ENCODE results near the gene PAPOLA.

The PAPOLA gene

DNA sequence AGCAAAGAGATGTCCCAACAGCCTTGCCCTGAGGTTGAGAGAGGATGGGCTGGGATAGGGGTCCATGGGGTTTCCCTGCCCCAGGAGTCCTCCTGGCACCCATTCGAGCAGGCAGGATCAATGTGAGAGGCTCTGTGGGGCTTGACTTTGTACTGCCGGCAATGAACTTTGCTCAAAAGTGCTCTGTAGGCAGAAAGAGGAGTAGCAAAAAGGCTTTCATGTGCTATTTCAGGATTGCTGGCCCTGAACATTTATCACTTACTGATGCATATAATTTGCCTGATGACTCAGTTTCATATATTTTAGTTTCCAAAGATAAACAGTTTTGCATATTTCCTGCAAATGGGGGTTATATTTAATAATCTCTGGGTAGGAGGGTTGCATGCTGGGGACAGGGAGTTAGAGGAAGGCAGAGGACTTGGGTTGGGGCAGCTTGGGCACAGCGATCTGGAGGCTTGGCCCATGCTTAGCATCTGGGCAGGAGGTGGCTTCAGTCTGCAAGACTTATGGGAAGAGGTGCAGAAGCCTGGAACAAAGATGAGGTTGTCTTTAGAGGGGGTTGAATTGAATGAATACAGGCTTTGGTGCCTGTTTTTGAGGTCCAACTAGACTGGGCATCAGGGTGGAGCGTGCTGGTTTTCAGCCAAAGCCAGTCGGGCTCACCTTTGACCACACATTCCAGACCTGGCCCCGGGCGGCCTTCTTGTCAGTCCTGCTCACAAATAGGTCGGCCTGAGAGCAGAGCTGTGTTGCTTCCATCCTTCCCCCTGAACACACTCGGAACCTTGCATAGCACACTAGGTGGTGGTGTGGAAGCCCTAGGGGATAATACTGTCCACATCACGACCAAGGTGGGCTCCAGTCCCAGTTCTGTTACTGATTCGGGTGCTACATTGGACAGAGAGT lies 101.4 kb downstream of the PAPOLA start:
- TF ChIP-seq, protein P1, sequence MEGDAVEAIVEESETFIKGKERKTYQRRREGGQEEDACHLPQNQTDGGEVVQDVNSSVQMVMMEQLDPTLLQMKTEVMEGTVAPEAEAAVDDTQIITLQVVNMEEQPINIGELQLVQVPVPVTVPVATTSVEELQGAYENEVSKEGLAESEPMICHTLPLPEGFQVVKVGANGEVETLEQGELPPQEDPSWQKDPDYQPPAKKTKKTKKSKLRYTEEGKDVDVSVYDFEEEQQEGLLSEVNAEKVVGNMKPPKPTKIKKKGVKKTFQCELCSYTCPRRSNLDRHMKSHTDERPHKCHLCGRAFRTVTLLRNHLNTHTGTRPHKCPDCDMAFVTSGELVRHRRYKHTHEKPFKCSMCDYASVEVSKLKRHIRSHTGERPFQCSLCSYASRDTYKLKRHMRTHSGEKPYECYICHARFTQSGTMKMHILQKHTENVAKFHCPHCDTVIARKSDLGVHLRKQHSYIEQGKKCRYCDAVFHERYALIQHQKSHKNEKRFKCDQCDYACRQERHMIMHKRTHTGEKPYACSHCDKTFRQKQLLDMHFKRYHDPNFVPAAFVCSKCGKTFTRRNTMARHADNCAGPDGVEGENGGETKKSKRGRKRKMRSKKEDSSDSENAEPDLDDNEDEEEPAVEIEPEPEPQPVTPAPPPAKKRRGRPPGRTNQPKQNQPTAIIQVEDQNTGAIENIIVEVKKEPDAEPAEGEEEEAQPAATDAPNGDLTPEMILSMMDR (IDR thresholded peaks at IDR 0.05; ENCODE audit: extremely low read depth, missing control alignments) = no peak
- DNase-seq (ENCODE audit: low spot score) = no peak

- TF ChIP-seq, protein P1 (IDR thresholded peaks at IDR 0.05; ENCODE audit: extremely low read depth, missing control alignments) = no peak
- DNase-seq (ENCODE audit: low spot score) = no peak
Observed at GRCh38 chr14:96614481-96614881, 112.3 kb downstream of the PAPOLA start.

DNA sequence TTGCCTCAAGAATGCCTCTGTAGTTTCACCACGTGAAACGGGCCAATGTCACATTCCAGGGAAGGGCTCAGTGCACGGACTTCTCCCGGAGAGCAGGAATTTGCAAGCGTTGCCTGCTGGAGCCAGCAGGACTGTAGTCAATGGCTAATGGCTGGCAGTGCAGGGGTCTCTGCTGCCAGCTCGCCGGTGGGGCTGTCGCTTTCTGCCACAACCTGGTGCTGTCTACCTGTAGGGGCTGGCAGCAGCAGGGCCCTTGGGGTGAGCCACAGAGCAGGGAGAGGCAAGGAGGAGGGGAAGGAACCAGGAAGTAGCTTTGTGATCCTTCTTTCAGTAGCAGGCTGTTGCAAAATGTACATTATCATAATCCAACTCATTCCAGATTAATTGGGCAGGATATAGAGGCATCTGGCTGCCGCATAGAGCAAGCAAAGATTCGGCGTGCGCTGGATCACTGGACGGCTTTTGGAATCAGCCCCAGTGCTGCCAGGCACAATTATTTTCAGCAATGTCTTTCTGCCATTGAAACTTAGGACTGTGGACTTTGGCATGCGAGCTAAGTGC lies 114.1 kb downstream of the PAPOLA start:
- no peak for DNase-seq (ENCODE audit: low spot score)
- TF ChIP-seq, protein P1 (IDR thresholded peaks at IDR 0.05; ENCODE audit: extremely low read depth, missing control alignments) = no peak
